Measurements from ENCODE around the gene PDIA2.
"Not testable (repeated sequence)": the region's sequence is repeated elsewhere in the genome, so short reads cannot be mapped to it uniquely, and the experiment has no call there.

Gene PDIA2

GRCh38 chr16:325375-326145, 42.6 kb downstream of the PDIA2 start:
- peaks cover 18% of the 10 kb centered on the region for H3K4me1 ChIP-seq (ENCODE audit: insufficient read depth, poor library complexity, severe bottlenecking)
- H3K9me3 ChIP-seq (ENCODE audit: severe bottlenecking), result no peaks in the 10 kb centered on the region
- no peak for ATAC-seq (ENCODE audit: low read depth)
- peaks cover 5% of the 10 kb centered on the region; the same call in 1 of the 2 replicates for H3K36me3 ChIP-seq (ENCODE audit: low read depth)
- H3K27me3 ChIP-seq (ENCODE audit: insufficient read depth, poor library complexity, severe bottlenecking), result no peaks in the 10 kb centered on the region
- TF ChIP-seq CTCF (IDR thresholded peaks at IDR 0.05; ENCODE audit: poor library complexity, severe bottlenecking), result no peak
- H3K27ac ChIP-seq (ENCODE audit: poor library complexity, severe bottlenecking), result no peak overlapping the region
- DNase-seq (ENCODE audit: low spot score), result no peak
- H3K4me3 ChIP-seq (ENCODE audit: severe bottlenecking), result no peak overlapping the region

GRCh38 chr16:330741-331140, 47.8 kb downstream of the PDIA2 start:
- DNase-seq (ENCODE audit: low spot score) (no peak), ATAC-seq (ENCODE audit: low read depth) (no peak)
- H3K4me1 ChIP-seq (ENCODE audit: insufficient read depth, poor library complexity, severe bottlenecking), result peaks cover 18% of the 10 kb centered on the region
- peaks cover 5% of the 10 kb centered on the region; the same call in 1 of the 2 replicates for H3K36me3 ChIP-seq (ENCODE audit: low read depth)
- H3K4me3 ChIP-seq (ENCODE audit: severe bottlenecking), result no peak overlapping the region
- H3K27me3 ChIP-seq (ENCODE audit: insufficient read depth, poor library complexity, severe bottlenecking), result no peaks in the 10 kb centered on the region
- H3K27ac ChIP-seq (ENCODE audit: poor library complexity, severe bottlenecking), result no peak overlapping the region
- H3K9me3 ChIP-seq (ENCODE audit: severe bottlenecking), result no peaks in the 10 kb centered on the region
- TF ChIP-seq CTCF (IDR thresholded peaks at IDR 0.05; ENCODE audit: poor library complexity, severe bottlenecking), result no peak

- H3K4me1 ChIP-seq (ENCODE audit: insufficient read depth, poor library complexity, severe bottlenecking), result peaks cover 18% of the 10 kb centered on the region
- not testable (repeated sequence) for DNase-seq (ENCODE audit: low spot score); H3K27me3 ChIP-seq (ENCODE audit: insufficient read depth, poor library complexity, severe bottlenecking); H3K9me3 ChIP-seq (ENCODE audit: severe bottlenecking); H3K4me3 ChIP-seq (ENCODE audit: severe bottlenecking); H3K36me3 ChIP-seq (ENCODE audit: low read depth); ATAC-seq (ENCODE audit: low read depth); H3K27ac ChIP-seq (ENCODE audit: poor library complexity, severe bottlenecking)
These were observed 48.3 kb downstream of the PDIA2 start for GRCh38 chr16:331181-331814.

GRCh38 chr16:333406-334094, 50.6 kb downstream of the PDIA2 start:
- ATAC-seq (ENCODE audit: low read depth) (no peak), DNase-seq (ENCODE audit: low spot score) (no peak)
- Histone ChIP-seq H3K36me3 (ENCODE audit: low read depth) (peaks cover 5% of the 10 kb centered on the region; the same call in 1 of the 2 replicates), H3K4me1 (ENCODE audit: insufficient read depth, poor library complexity, severe bottlenecking) (peaks cover 4% of the 10 kb centered on the region), H3K27me3 (ENCODE audit: insufficient read depth, poor library complexity, severe bottlenecking) (no peaks in the 10 kb centered on the region), H3K4me3 (ENCODE audit: severe bottlenecking) (no peak overlapping the region), H3K9me3 (ENCODE audit: severe bottlenecking) (no peaks in the 10 kb centered on the region), H3K27ac (ENCODE audit: poor library complexity, severe bottlenecking) (no peak overlapping the region)
- TF ChIP-seq CTCF (IDR thresholded peaks at IDR 0.05; ENCODE audit: poor library complexity, severe bottlenecking), result no peak

GRCh38 chr16:334164-334832, 51.3 kb downstream of the PDIA2 start:
- not testable (repeated sequence) for H3K9me3 ChIP-seq (ENCODE audit: severe bottlenecking); H3K36me3 ChIP-seq (ENCODE audit: low read depth); H3K27ac ChIP-seq (ENCODE audit: poor library complexity, severe bottlenecking); DNase-seq (ENCODE audit: low spot score); H3K4me3 ChIP-seq (ENCODE audit: severe bottlenecking); H3K4me1 ChIP-seq (ENCODE audit: insufficient read depth, poor library complexity, severe bottlenecking); ATAC-seq (ENCODE audit: low read depth); H3K27me3 ChIP-seq (ENCODE audit: insufficient read depth, poor library complexity, severe bottlenecking)

GRCh38 chr16:334861-335632, 52.1 kb downstream of the PDIA2 start:
- H3K27me3 ChIP-seq (ENCODE audit: insufficient read depth, poor library complexity, severe bottlenecking); ATAC-seq (ENCODE audit: low read depth); DNase-seq (ENCODE audit: low spot score); H3K9me3 ChIP-seq (ENCODE audit: severe bottlenecking); H3K36me3 ChIP-seq (ENCODE audit: low read depth); H3K4me3 ChIP-seq (ENCODE audit: severe bottlenecking); H3K27ac ChIP-seq (ENCODE audit: poor library complexity, severe bottlenecking); H3K4me1 ChIP-seq (ENCODE audit: insufficient read depth, poor library complexity, severe bottlenecking): not testable (repeated sequence)
